Articular chondrocyte of knee joint (primary cell): Measurements from ENCODE around the gene RPS14. TPM values are rescaled to one million over a fixed set of nuclear protein-coding genes. Genes with fewer than 3 reads are reported as not detected.

Source experiments
- total RNA-seq: library from RNA; depleted of rRNA; stranded (reverse); fragments of >200 nt; gene quantifications from 2 replicates; pipeline ENCODE4 v1.2.3, GENCODE V29; 2012

RPS14 gene
- total RNA-seq: 2,779 and 2,846 TPM in 2 replicates

DNA sequence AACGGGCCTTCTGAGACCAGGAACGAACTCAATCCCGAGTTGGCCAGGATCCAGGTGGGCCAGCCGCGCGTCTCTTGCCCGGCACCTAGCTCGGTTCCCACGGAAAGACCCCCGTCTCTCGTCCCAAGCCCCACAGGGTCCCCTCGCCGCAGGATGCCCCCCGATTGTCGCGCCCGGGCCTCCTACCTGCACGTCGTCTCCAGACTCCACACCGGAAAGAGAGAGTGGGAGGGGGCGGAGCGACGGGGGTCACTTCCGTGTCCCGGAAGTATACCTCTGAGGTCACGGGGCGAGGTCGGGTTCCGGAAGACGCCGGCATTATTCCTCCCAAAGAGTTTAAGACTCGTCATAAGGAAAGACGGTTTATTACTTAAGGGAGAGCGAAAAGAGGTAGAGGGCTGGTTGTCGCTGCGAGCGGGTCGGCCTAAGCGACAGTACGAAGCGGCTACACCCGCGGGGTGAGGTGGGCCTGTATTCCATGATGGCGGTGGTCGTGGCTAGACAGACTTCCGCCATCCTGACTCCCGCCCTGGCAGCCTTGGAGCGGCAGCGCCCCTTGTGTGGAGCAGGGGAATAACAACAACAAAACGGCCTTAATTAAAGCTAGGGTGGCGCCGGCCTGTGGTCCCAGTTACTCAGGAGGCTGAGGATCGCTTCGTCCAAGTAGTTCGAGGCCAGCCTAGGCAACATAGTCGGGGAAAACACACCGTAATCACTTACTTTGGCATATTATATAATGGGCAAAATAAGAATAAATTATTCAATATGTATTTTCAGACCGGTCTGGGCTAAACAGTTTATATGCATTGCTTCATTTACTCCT is at the start of gene RPS14:
RPS14 (minus strand) TSS at position 223 of the 823 bp plus-strand sequence. CDS start 2,006 bp downstream, outside the sequence.

GRCh38 chr5:150412319-150413175 is 37.0 kb downstream of the RPS14 start, which contains the start of gene CD74:
Gene CD74, minus strand, starts transcription at chr5:150412910. Its CDS starts 161 bp downstream, at chr5:150412749.

Other genes starting within 250 kb of the RPS14 start
- 0.78 and 0.86 TPM in 2 replicates for gene CAMK2A, start 160.0 kb downstream of the RPS14 start, total RNA-seq
- 7.2 and 8.0 TPM in 2 replicates for gene ARSI, start 146.8 kb downstream of the RPS14 start, total RNA-seq
- gene TCOF1, start 92.0 kb downstream of the RPS14 start, total RNA-seq: 8.8 and 10.8 TPM in 2 replicates
- 2.0 and 5.9 TPM in 2 replicates for gene CD74, start 36.8 kb downstream of the RPS14 start, total RNA-seq
- 45.8 and 60.5 TPM in 2 replicates for gene NDST1, start 58.4 kb upstream of the RPS14 start, total RNA-seq
- 9.7 and 12.5 TPM in 2 replicates for gene SYNPO, start 190.9 kb upstream of the RPS14 start, total RNA-seq
- under 0.01 and 0.54 TPM in 2 replicates for gene MYOZ3, start 211.5 kb upstream of the RPS14 start, total RNA-seq